ENCODE data around the gene CES1.
"Not testable (repeated sequence)": the region's sequence is repeated elsewhere in the genome, so short reads cannot be mapped to it uniquely, and the experiment has no call there.

The CES1 gene

GRCh38 chr16:55791512-55791911 lies 41.4 kb downstream of the CES1 start:
- H3K27me3 ChIP-seq, result not testable (repeated sequence)

GRCh38 chr16:55790240-55790639 lies 42.7 kb downstream of the CES1 start:
- H3K4me3 ChIP-seq (ENCODE audit: low read depth in 1 of 2, low read length in 1 of 2); H3K4me1 ChIP-seq (ENCODE audit: control insufficient read depth in 1 of 2, insufficient read depth in 1 of 2, low read depth in 1 of 2, low read length in 1 of 2); H3K27ac ChIP-seq; H3K27me3 ChIP-seq; H3K36me3 ChIP-seq; H3K9me3 ChIP-seq: not testable (repeated sequence)

More at GRCh38 chr16:55791512-55791911, 41.4 kb downstream of the CES1 start:
- not testable (repeated sequence) for H3K4me3 ChIP-seq (ENCODE audit: low read depth in 1 of 2, low read length in 1 of 2); H3K27ac ChIP-seq; H3K36me3 ChIP-seq; H3K9me3 ChIP-seq; H3K4me1 ChIP-seq (ENCODE audit: control insufficient read depth in 1 of 2, insufficient read depth in 1 of 2, low read depth in 1 of 2, low read length in 1 of 2)

- H3K9me3 ChIP-seq, result not testable (repeated sequence)
These were observed 50.2 kb downstream of the CES1 start for GRCh38 chr16:55782793-55783091.

GRCh38 chr16:55782091-55782792 lies 50.7 kb downstream of the CES1 start:
- not testable (repeated sequence) for H3K4me3 ChIP-seq (ENCODE audit: low read depth in 1 of 2, low read length in 1 of 2); H3K4me1 ChIP-seq (ENCODE audit: control insufficient read depth in 1 of 2, insufficient read depth in 1 of 2, low read depth in 1 of 2, low read length in 1 of 2); H3K27ac ChIP-seq; H3K9me3 ChIP-seq; H3K27me3 ChIP-seq; H3K36me3 ChIP-seq

More at GRCh38 chr16:55782793-55783091, 50.2 kb downstream of the CES1 start:
- not testable (repeated sequence) for H3K4me1 ChIP-seq (ENCODE audit: control insufficient read depth in 1 of 2, insufficient read depth in 1 of 2, low read depth in 1 of 2, low read length in 1 of 2); H3K4me3 ChIP-seq (ENCODE audit: low read depth in 1 of 2, low read length in 1 of 2); H3K27me3 ChIP-seq; H3K27ac ChIP-seq; H3K36me3 ChIP-seq

- not testable (repeated sequence) for H3K9me3 ChIP-seq; H3K27me3 ChIP-seq; H3K36me3 ChIP-seq; H3K4me1 ChIP-seq (ENCODE audit: control insufficient read depth in 1 of 2, insufficient read depth in 1 of 2, low read depth in 1 of 2, low read length in 1 of 2); H3K27ac ChIP-seq; H3K4me3 ChIP-seq (ENCODE audit: low read depth in 1 of 2, low read length in 1 of 2)
These were observed 51.4 kb downstream of the CES1 start for GRCh38 chr16:55781456-55781855.

- not testable (repeated sequence) for H3K27ac ChIP-seq; H3K27me3 ChIP-seq; H3K4me1 ChIP-seq (ENCODE audit: control insufficient read depth in 1 of 2, insufficient read depth in 1 of 2, low read depth in 1 of 2, low read length in 1 of 2); H3K9me3 ChIP-seq; H3K36me3 ChIP-seq; H3K4me3 ChIP-seq (ENCODE audit: low read depth in 1 of 2, low read length in 1 of 2)
These were observed 52.8 kb downstream of the CES1 start for GRCh38 chr16:55780095-55780407.

- Histone ChIP-seq H3K27ac (no peak overlapping the region), H3K27me3 (no peaks in the 10 kb centered on the region), H3K9me3 (no peaks in the 10 kb centered on the region), H3K4me3 (ENCODE audit: low read depth in 1 of 2, low read length in 1 of 2) (no peak overlapping the region), H3K4me1 (ENCODE audit: control insufficient read depth in 1 of 2, insufficient read depth in 1 of 2, low read depth in 1 of 2, low read length in 1 of 2) (no peaks in the 10 kb centered on the region), H3K36me3 (no peaks in the 10 kb centered on the region)
- TF ChIP-seq CTCF (IDR thresholded peaks at IDR 0.05), result no peak
These were observed 53.3 kb downstream of the CES1 start for GRCh38 chr16:55779402-55780094.

GRCh38 chr16:55778757-55779156 lies 54.1 kb downstream of the CES1 start:
- Histone ChIP-seq H3K27ac (no peak overlapping the region), H3K36me3 (no peaks in the 10 kb centered on the region), H3K4me1 (ENCODE audit: control insufficient read depth in 1 of 2, insufficient read depth in 1 of 2, low read depth in 1 of 2, low read length in 1 of 2) (no peaks in the 10 kb centered on the region), H3K9me3 (no peaks in the 10 kb centered on the region), H3K27me3 (no peaks in the 10 kb centered on the region), H3K4me3 (ENCODE audit: low read depth in 1 of 2, low read length in 1 of 2) (no peak overlapping the region)
- no peak for TF ChIP-seq CTCF (IDR thresholded peaks at IDR 0.05)

Data from neutrophil (primary cell).